H9 (cell line): Measurements from ENCODE around the gene KLF15. TPM values are rescaled to one million over a fixed set of nuclear protein-coding genes. Genes with fewer than 3 reads are reported as not detected.

ENCODE experiments used
- DNase-seq: peaks from one replicate; pipeline ENCODE4 v3.0.0-alpha.2; 2017
- H2AFZ ChIP-seq: one replicate; pipeline ENCODE4 v1.6.1; 2013; ENCODE audit warnings: mild to moderate bottlenecking, low read length, control low read depth, moderate library complexity
- H2AK5ac ChIP-seq: 2 replicates; pipeline ENCODE4 v1.6.1; 2013; ENCODE audit warnings: low read length, control low read depth, mixed read lengths; ENCODE audit not compliant: insufficient read length
- H2BK120ac ChIP-seq: one replicate; pipeline ENCODE4 v1.6.1; 2013; ENCODE audit warnings: low read depth, mild to moderate bottlenecking, low read length, control low read depth, inconsistent platforms; ENCODE audit not compliant: poor library complexity, severe bottlenecking
- H2BK12ac ChIP-seq: 2 replicates; pipeline ENCODE4 v1.6.1; 2013; ENCODE audit warnings: low read length, control low read depth, mixed read lengths, low read depth; ENCODE audit not compliant: insufficient read length
- H2BK15ac ChIP-seq: 2 replicates; pipeline ENCODE4 v1.6.1; 2013; ENCODE audit warnings: low read depth, low read length, control low read depth
- H2BK20ac ChIP-seq: one replicate; pipeline ENCODE4 v1.6.1; 2013; ENCODE audit warnings: low read depth, mild to moderate bottlenecking, low read length, control low read depth, inconsistent platforms; ENCODE audit not compliant: poor library complexity, severe bottlenecking
- H2BK5ac ChIP-seq: 2 replicates; pipeline ENCODE4 v1.6.1; 2013; ENCODE audit warnings: low read length, control low read depth, mixed read lengths; ENCODE audit not compliant: insufficient read length
- H3K14ac ChIP-seq: 2 replicates; pipeline ENCODE4 v1.6.1; 2013; ENCODE audit warnings: low read length, control low read depth; ENCODE audit not compliant: insufficient read depth
- H3K18ac ChIP-seq: 2 replicates; pipeline ENCODE4 v1.6.1; 2013; ENCODE audit warnings: low read depth, mild to moderate bottlenecking, mixed read lengths, low read length, control low read depth; ENCODE audit not compliant: insufficient read length
- H3K23ac ChIP-seq: 2 replicates; pipeline ENCODE4 v1.6.1; 2013; ENCODE audit warnings: low read length, control low read depth, mixed read lengths, low read depth; ENCODE audit not compliant: insufficient read length
- H3K23me2 ChIP-seq: 2 replicates; pipeline ENCODE4 v1.6.1; 2013; ENCODE audit warnings: low read depth, mild to moderate bottlenecking, mixed read lengths, low read length, control low read depth; ENCODE audit not compliant: insufficient read length, poor library complexity, severe bottlenecking
- H3K27ac ChIP-seq: 2 replicates; pipeline ENCODE4 v1.5.1; 2013; ENCODE audit warnings: low read length, control low read depth, mixed read lengths, low read depth; ENCODE audit not compliant: insufficient read length
- H3K27me3 ChIP-seq: 2 replicates; pipeline ENCODE4 v1.6.1; 2013; ENCODE audit warnings: low read length, control low read depth, inconsistent platforms; ENCODE audit not compliant: insufficient read depth
- H3K4ac ChIP-seq: 2 replicates; pipeline ENCODE4 v1.6.1; 2013; ENCODE audit warnings: low read depth, mild to moderate bottlenecking, control low read depth, inconsistent platforms, low read length, moderate library complexity
- H3K4me1 ChIP-seq: 2 replicates; pipeline ENCODE4 v1.6.1; 2013; ENCODE audit warnings: low read length, control low read depth, inconsistent platforms; ENCODE audit not compliant: insufficient read depth
- H3K4me2 ChIP-seq: 2 replicates; pipeline ENCODE4 v1.6.1; 2013; ENCODE audit warnings: low read length, control low read depth, mixed read lengths; ENCODE audit not compliant: insufficient read length, insufficient read depth
- H3K56ac ChIP-seq: 2 replicates; pipeline ENCODE4 v1.6.1; 2013; ENCODE audit warnings: low read depth, mild to moderate bottlenecking, mixed read lengths, low read length, control low read depth; ENCODE audit not compliant: insufficient read length
- H3K79me1 ChIP-seq: 2 replicates; pipeline ENCODE4 v1.6.1; 2013; ENCODE audit warnings: low read depth, mild to moderate bottlenecking, moderate library complexity, low read length, control low read depth, inconsistent platforms; ENCODE audit not compliant: insufficient read depth, poor library complexity, severe bottlenecking
- H3K79me2 ChIP-seq: 2 replicates; pipeline ENCODE4 v1.6.1; 2013; ENCODE audit warnings: low read length, control low read depth, inconsistent platforms; ENCODE audit not compliant: insufficient read depth
- H3K9ac ChIP-seq: 2 replicates; pipeline ENCODE4 v1.6.1; 2013; ENCODE audit warnings: low read length, control low read depth, mixed read lengths; ENCODE audit not compliant: insufficient read length; ENCODE audit errors: extremely low read depth
- H3K9me3 ChIP-seq: one replicate; pipeline ENCODE4 v1.6.1; 2013; ENCODE audit warnings: low read depth, low read length, inconsistent platforms; ENCODE audit not compliant: control insufficient read depth
- H3T11ph ChIP-seq: one replicate; pipeline ENCODE4 v1.6.1; 2013; ENCODE audit warnings: mild to moderate bottlenecking, low read length, control low read depth, inconsistent platforms
- H4K20me1 ChIP-seq: one replicate; pipeline ENCODE4 v1.6.1; 2013; ENCODE audit not compliant: control insufficient read depth, insufficient read length, insufficient read depth
- H4K5ac ChIP-seq: 2 replicates; pipeline ENCODE4 v1.6.1; 2013; ENCODE audit warnings: low read depth, mild to moderate bottlenecking, mixed read lengths, low read length, control low read depth; ENCODE audit not compliant: insufficient read length
- H4K8ac ChIP-seq: replicated peaks from 2 replicates; pipeline ENCODE4 v1.6.1; 2013; ENCODE audit warnings: low read length, control low read depth, mixed read lengths, low read depth; ENCODE audit not compliant: insufficient read length
- H4K91ac ChIP-seq: 2 replicates; pipeline ENCODE4 v1.6.1; 2013; ENCODE audit warnings: low read depth, mild to moderate bottlenecking, moderate library complexity, mixed read lengths, low read length, control low read depth; ENCODE audit not compliant: insufficient read length
- H3K27ac Mint-ChIP-seq, 3 experiments: 2 replicates in 2 of 3; 3 replicates in 1 of 3; pipeline ENCODE4 v1.8.0; 2020 to 2021; ENCODE audit warnings: mixed read lengths in 3 of 3, mild to moderate bottlenecking in 1 of 3, moderate library complexity in 1 of 3
- H3K27me3 Mint-ChIP-seq: 2 replicates; pipeline ENCODE4 v1.8.0; 2021; ENCODE audit warnings: low read depth, mild to moderate bottlenecking, moderate library complexity, mixed read lengths
- H3K36me3 Mint-ChIP-seq, 3 experiments: 2 replicates in 2 of 3; 3 replicates in 1 of 3; pipeline ENCODE4 v1.8.0; 2020 to 2021; ENCODE audit warnings: low read depth in 3 of 3, mixed read lengths in 3 of 3; ENCODE audit not compliant: insufficient read depth in 1 of 3
- H3K4me1 Mint-ChIP-seq, 2 experiments: 2 replicates each; pipeline ENCODE4 v1.8.0; 2020; ENCODE audit warnings: mixed read lengths in 2 of 2
- H3K4me3 Mint-ChIP-seq, 2 experiments: 2 replicates in 1 of 2; 3 replicates in 1 of 2; pipeline ENCODE4 v1.8.0; 2020 to 2021; ENCODE audit warnings: mild to moderate bottlenecking in 2 of 2, mixed read lengths in 2 of 2, moderate library complexity in 1 of 2
- H3K9me3 Mint-ChIP-seq, 2 experiments: 2 replicates in 1 of 2; 3 replicates in 1 of 2; pipeline ENCODE4 v1.8.0; 2020; ENCODE audit warnings: mild to moderate bottlenecking in 2 of 2, mixed read lengths in 2 of 2, moderate library complexity in 1 of 2
- WGBS: extraction: QIAGEN DNeasy Blood & Tissue Kit; methylation state at CpG from one replicate; pipeline ENCODE4 v1.1.7; 2013; ENCODE audit warnings: missing lambda C conversion rate, low lambda C conversion rate, mixed read lengths; ENCODE audit not compliant: insufficient read length; ENCODE audit errors: extremely low coverage; 5-methylcytosine and 5-hydroxymethylcytosine counted together
- total RNA-seq: library from RNA; stranded (reverse); gene quantifications from 2 replicates; pipeline ENCODE4 v1.2.1, GENCODE V29; 2021
- TF ChIP-seq, protein P1 (sequence below): fragments of 200-600 bp; sonication (generic); conservative IDR thresholded peaks from 3 replicates; pipeline ENCODE4 v1.8.0; 2021; ENCODE audit warnings: antibody characterized with exemption, mild to moderate bottlenecking

Gene KLF15
- total RNA-seq, 1 experiment from 2014 or later = 10.8 TPM

DNA sequence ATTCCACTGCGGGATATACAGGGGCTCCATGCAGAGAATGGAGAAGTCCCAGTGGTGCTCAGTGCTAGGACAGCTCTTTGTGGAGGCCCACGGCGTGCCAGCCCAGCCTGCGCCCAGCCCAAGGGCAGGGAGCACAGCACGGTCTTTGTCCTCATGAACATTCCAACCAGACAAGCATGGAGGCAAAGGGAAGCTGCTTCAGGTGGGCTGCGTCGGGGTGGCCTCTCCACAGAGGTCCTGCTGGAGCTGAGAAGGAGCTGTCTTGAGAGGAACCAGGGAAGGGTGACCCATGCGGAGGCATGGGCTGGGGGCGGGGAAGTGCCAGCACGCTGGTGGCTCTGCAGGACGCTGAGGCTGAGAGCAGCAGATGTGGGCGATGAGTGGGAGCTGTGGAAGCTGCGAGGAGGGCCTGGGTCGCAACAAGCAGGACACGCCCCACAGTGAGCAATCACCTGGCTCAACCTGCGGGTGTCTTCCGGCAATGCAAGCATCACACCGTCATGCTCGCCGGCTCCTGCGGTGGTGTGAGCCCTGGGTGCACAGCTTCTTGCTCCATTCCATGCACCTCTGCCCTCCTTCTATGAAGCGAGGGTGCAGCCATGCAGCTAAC, 14.0 kb upstream of the KLF15 start:
- Histone ChIP-seq H2BK5ac (no peak overlapping the region), H2BK12ac (no peak overlapping the region), H2BK20ac (no peak overlapping the region), H3K27ac (no peak overlapping the region), H3K4ac (no peak overlapping the region), H3K9me3 (no peaks in the 10 kb centered on the region), H2BK15ac (no peak overlapping the region), H3K23me2 (no peaks in the 10 kb centered on the region), H3K4me2 (no peak overlapping the region), H4K91ac (no peak overlapping the region), H2AFZ (no peak overlapping the region), H3K23ac (no peak overlapping the region), H3T11ph (no peak overlapping the region), H3K14ac (no peak overlapping the region; the same call in 1 of the 2 replicates), H4K5ac (no peak overlapping the region), H3K4me1 (no peaks in the 10 kb centered on the region), H3K56ac (no peak overlapping the region), H3K79me1 (no peaks in the 10 kb centered on the region), H2BK120ac (no peak overlapping the region), H3K18ac (no peak overlapping the region), H3K79me2 (no peaks in the 10 kb centered on the region), H4K8ac (no peak overlapping the region), H4K20me1 (no peaks in the 10 kb centered on the region), H3K27me3 (no peaks in the 10 kb centered on the region), H3K9ac (no peak overlapping the region), H2AK5ac (no peak overlapping the region)
- Mint-ChIP-seq H3K4me1 (peaks cover under 1 to 2% of the 10 kb centered on the region in 2 experiments), H3K27me3 (no peaks in the 10 kb centered on the region; the same call in none of the 2 replicates), H3K9me3 (0 out of 5 replicates have a peak, but pooled peaks cover 0 to 2% of the 10 kb centered on the region in 2 experiments), H3K27ac (no peak overlapping the region), H3K36me3 (no peaks in the 10 kb centered on the region; a peak in 1 of 7 replicates), H3K4me3 (no peak overlapping the region)
- no CpG with 5 or more reads among the region's 22 CpGs for WGBS
- no peak for DNase-seq
- TF ChIP-seq, protein P1, sequence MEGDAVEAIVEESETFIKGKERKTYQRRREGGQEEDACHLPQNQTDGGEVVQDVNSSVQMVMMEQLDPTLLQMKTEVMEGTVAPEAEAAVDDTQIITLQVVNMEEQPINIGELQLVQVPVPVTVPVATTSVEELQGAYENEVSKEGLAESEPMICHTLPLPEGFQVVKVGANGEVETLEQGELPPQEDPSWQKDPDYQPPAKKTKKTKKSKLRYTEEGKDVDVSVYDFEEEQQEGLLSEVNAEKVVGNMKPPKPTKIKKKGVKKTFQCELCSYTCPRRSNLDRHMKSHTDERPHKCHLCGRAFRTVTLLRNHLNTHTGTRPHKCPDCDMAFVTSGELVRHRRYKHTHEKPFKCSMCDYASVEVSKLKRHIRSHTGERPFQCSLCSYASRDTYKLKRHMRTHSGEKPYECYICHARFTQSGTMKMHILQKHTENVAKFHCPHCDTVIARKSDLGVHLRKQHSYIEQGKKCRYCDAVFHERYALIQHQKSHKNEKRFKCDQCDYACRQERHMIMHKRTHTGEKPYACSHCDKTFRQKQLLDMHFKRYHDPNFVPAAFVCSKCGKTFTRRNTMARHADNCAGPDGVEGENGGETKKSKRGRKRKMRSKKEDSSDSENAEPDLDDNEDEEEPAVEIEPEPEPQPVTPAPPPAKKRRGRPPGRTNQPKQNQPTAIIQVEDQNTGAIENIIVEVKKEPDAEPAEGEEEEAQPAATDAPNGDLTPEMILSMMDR = no peak
